HEK293 (cell line): Measurements from ENCODE around the gene STOX2.

Experiments
- AEBP2 ChIP-seq: fragments of 450-650 bp; formaldehyde crosslinking; IDR thresholded peaks from 2 replicates; pipeline ENCODE4 v1.5.1; 2016; ENCODE audit warnings: missing biosample characterization, missing genetic modification characterization, borderline replicate concordance
- BCL11B ChIP-seq: fragments of 450-650 bp; formaldehyde crosslinking; IDR thresholded peaks from 2 replicates; pipeline ENCODE4 v1.5.1; 2016; ENCODE audit warnings: low read depth, missing biosample characterization, missing genetic modification characterization
- GFI1B ChIP-seq: fragments of 450-650 bp; formaldehyde crosslinking; IDR thresholded peaks from 2 replicates; pipeline ENCODE4 v1.5.1; 2016; ENCODE audit warnings: missing biosample characterization, missing genetic modification characterization
- GLIS1 ChIP-seq: fragments of 450-650 bp; formaldehyde crosslinking; IDR thresholded peaks from 2 replicates; pipeline ENCODE4 v1.5.1; 2016; ENCODE audit warnings: missing biosample characterization, missing genetic modification characterization
- GLIS2 ChIP-seq: fragments of 450-650 bp; formaldehyde crosslinking; IDR thresholded peaks from 2 replicates; pipeline ENCODE4 v1.5.1; 2016; ENCODE audit warnings: missing biosample characterization, missing genetic modification characterization
- KLF8 ChIP-seq: fragments of 450-650 bp; formaldehyde crosslinking; IDR thresholded peaks from 2 replicates; pipeline ENCODE4 v1.5.1; 2016; ENCODE audit warnings: missing biosample characterization, missing genetic modification characterization
- SALL2 ChIP-seq: fragments of 450-650 bp; formaldehyde crosslinking; IDR thresholded peaks from 2 replicates; pipeline ENCODE4 v1.5.0; 2017; ENCODE audit warnings: missing biosample characterization, mild to moderate bottlenecking, missing genetic modification characterization, borderline replicate concordance
- SCRT2 ChIP-seq: fragments of 450-650 bp; formaldehyde crosslinking; IDR thresholded peaks from 2 replicates; pipeline ENCODE4 v1.5.1; 2016; ENCODE audit warnings: missing biosample characterization, missing genetic modification characterization
- SP3 ChIP-seq: fragments of 450-650 bp; formaldehyde crosslinking; IDR thresholded peaks from 2 replicates; pipeline ENCODE4 v1.5.1; 2016; ENCODE audit warnings: missing biosample characterization, missing genetic modification characterization
- ZBTB44 ChIP-seq: fragments of 450-650 bp; IDR thresholded peaks from 2 replicates; pipeline ENCODE4 v1.5.1; 2018; ENCODE audit warnings: missing biosample characterization, mild to moderate bottlenecking, missing genetic modification characterization
- ZNF488 ChIP-seq: fragments of 450-650 bp; formaldehyde crosslinking; IDR thresholded peaks from 2 replicates; pipeline ENCODE4 v1.5.1; 2016; ENCODE audit warnings: missing biosample characterization, missing genetic modification characterization
- ZNF660 ChIP-seq: fragments of 450-650 bp; IDR thresholded peaks from 2 replicates; pipeline ENCODE4 v1.5.1; 2018; ENCODE audit warnings: missing biosample characterization, mild to moderate bottlenecking, missing genetic modification characterization
- TF ChIP-seq, protein P1 (sequence below): fragments of 450-650 bp; formaldehyde crosslinking; IDR thresholded peaks from 2 replicates; pipeline ENCODE4 v1.5.1; 2016; ENCODE audit warnings: missing biosample characterization, missing genetic modification characterization
- TF ChIP-seq, protein P2 (sequence below): fragments of 450-650 bp; formaldehyde crosslinking; conservative IDR thresholded peaks from 2 replicates; pipeline ENCODE4 v1.5.1; 2016; ENCODE audit warnings: low read depth, missing biosample characterization, missing genetic modification characterization
- TF ChIP-seq, protein P3 (sequence below): fragments of 450-650 bp; formaldehyde crosslinking; IDR thresholded peaks from 2 replicates; pipeline ENCODE4 v1.5.1; 2016; ENCODE audit warnings: missing biosample characterization, missing genetic modification characterization

Gene STOX2

DNA sequence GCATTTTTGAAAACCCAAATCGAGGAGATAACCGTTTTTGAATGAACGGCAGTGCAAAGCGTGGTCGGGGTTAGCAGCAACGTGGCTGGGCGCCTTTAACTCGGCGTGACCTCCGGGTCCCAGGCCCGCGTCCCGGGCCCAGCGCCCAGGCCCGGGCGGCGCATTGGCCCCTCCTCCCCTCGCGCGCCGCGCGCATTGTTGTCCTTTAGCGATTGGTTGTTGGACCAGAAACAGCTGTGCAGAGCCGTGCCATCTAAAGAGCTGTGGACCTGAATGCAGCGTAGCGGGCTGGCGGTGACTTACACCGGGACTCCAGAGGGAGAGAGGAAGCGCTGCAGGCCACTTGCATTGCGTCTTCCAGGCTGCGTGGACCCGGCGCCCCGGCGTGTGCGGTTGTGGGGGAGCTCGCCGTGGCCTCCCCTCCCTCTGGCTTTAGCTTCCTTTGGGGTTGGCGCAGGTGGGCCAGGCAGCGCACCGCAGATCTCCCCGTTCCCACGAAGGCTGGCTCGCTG lies at the start of gene STOX2 (continued):
- TF ChIP-seq, protein P1, sequence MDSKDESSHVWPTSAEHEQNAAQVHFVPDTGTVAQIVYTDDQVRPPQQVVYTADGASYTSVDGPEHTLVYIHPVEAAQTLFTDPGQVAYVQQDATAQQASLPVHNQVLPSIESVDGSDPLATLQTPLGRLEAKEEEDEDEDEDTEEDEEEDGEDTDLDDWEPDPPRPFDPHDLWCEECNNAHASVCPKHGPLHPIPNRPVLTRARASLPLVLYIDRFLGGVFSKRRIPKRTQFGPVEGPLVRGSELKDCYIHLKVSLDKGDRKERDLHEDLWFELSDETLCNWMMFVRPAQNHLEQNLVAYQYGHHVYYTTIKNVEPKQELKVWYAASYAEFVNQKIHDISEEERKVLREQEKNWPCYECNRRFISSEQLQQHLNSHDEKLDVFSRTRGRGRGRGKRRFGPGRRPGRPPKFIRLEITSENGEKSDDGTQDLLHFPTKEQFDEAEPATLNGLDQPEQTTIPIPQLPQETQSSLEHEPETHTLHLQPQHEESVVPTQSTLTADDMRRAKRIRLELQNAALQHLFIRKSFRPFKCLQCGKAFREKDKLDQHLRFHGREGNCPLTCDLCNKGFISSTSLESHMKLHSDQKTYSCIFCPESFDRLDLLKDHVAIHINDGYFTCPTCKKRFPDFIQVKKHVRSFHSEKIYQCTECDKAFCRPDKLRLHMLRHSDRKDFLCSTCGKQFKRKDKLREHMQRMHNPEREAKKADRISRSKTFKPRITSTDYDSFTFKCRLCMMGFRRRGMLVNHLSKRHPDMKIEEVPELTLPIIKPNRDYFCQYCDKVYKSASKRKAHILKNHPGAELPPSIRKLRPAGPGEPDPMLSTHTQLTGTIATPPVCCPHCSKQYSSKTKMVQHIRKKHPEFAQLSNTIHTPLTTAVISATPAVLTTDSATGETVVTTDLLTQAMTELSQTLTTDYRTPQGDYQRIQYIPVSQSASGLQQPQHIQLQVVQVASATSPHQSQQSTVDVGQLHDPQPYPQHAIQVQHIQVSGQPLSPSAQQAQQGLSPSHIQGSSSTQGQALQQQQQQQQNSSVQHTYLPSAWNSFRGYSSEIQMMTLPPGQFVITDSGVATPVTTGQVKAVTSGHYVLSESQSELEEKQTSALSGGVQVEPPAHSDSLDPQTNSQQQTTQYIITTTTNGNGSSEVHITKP (tag by site-specific recombination), result peak; percentile 83
- TF ChIP-seq SALL2 (tag by site-specific recombination), result no peak
- peak; percentile 32; the same call in 1 of the 2 replicates for TF ChIP-seq ZBTB44 (tag by site-specific recombination)
- peak; percentile 62 for TF ChIP-seq GLIS2 (tag by site-specific recombination)
- no peak for TF ChIP-seq GFI1B (tag by site-specific recombination)
- TF ChIP-seq, protein P2, sequence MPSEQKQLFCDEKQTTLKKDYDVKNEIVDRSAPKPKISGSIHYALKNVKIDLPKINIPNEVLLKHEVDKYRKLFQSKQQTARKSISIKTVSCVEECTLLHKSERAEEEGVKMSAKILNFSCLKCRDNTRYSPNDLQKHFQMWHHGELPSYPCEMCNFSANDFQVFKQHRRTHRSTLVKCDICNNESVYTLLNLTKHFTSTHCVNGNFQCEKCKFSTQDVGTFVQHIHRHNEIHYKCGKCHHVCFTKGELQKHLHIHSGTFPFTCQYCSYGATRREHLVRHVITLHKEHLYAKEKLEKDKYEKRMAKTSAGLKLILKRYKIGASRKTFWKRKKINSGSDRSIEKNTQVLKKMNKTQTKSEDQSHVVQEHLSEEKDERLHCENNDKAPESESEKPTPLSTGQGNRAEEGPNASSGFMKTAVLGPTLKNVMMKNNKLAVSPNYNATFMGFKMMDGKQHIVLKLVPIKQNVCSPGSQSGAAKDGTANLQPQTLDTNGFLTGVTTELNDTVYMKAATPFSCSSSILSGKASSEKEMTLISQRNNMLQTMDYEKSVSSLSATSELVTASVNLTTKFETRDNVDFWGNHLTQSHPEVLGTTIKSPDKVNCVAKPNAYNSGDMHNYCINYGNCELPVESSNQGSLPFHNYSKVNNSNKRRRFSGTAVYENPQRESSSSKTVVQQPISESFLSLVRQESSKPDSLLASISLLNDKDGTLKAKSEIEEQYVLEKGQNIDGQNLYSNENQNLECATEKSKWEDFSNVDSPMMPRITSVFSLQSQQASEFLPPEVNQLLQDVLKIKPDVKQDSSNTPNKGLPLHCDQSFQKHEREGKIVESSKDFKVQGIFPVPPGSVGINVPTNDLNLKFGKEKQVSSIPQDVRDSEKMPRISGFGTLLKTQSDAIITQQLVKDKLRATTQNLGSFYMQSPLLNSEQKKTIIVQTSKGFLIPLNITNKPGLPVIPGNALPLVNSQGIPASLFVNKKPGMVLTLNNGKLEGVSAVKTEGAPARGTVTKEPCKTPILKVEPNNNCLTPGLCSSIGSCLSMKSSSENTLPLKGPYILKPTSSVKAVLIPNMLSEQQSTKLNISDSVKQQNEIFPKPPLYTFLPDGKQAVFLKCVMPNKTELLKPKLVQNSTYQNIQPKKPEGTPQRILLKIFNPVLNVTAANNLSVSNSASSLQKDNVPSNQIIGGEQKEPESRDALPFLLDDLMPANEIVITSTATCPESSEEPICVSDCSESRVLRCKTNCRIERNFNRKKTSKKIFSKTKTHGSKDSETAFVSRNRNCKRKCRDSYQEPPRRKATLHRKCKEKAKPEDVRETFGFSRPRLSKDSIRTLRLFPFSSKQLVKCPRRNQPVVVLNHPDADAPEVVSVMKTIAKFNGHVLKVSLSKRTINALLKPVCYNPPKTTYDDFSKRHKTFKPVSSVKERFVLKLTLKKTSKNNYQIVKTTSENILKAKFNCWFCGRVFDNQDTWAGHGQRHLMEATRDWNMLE, result no peak
- TF ChIP-seq GLIS1 (tag by site-specific recombination), result no peak
- TF ChIP-seq BCL11B, result no peak
- no peak for TF ChIP-seq ZNF488 (tag by site-specific recombination)
- TF ChIP-seq KLF8 (tag by site-specific recombination), result no peak
- TF ChIP-seq, protein P3, sequence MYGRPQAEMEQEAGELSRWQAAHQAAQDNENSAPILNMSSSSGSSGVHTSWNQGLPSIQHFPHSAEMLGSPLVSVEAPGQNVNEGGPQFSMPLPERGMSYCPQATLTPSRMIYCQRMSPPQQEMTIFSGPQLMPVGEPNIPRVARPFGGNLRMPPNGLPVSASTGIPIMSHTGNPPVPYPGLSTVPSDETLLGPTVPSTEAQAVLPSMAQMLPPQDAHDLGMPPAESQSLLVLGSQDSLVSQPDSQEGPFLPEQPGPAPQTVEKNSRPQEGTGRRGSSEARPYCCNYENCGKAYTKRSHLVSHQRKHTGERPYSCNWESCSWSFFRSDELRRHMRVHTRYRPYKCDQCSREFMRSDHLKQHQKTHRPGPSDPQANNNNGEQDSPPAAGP (tag by site-specific recombination), result no peak
- TF ChIP-seq AEBP2 (tag by site-specific recombination), result no peak
- peak; percentile 13; the same call in 1 of the 2 replicates for TF ChIP-seq SP3 (tag by site-specific recombination)
- 0 out of 2 replicates have a peak, but pooled peaks have one; percentile 28 for TF ChIP-seq ZNF660 (tag by site-specific recombination)
- TF ChIP-seq SCRT2 (tag by site-specific recombination), result no peak
